Activated CD8-positive, alpha-beta T cell treated with anti-CD3 and anti-CD28 coated beads, Interleukin-2, amount 10 ng/mL, durations not matched to agents 7 days and 5 days (primary cell): ENCODE measurements around the gene SEMA4G. TPM values are rescaled to one million over a fixed set of nuclear protein-coding genes. Genes with fewer than 3 reads are reported as not detected.

Experiments
- ATAC-seq: fragments of 150-1000 bp; cut with Tn5 transposase; one replicate; pipeline ENCODE4 v1.10.0; 2021; ENCODE audit warnings: moderate library complexity
- CTCF ChIA-PET: fragments of 350-600 bp; sonication (Branson Sonifier 250); formaldehyde crosslinking; loops from one replicate; lab custom pipeline; 2021; ENCODE audit warnings: antibody characterized with exemption; lab: Charles Lee
- POLR2A ChIA-PET: fragments of 350-600 bp; sonication (Branson Sonifier 250); formaldehyde crosslinking; loops from one replicate; lab custom pipeline; 2021; ENCODE audit warnings: antibody characterized with exemption; lab: Charles Lee
- DNase-seq: peaks from one replicate; pipeline ENCODE4 v3.0.0-alpha.2; 2020
- H3K27ac Mint-ChIP-seq: one replicate; pipeline ENCODE4 v1.8.0; 2021; ENCODE audit warnings: mild to moderate bottlenecking, mixed read lengths
- H3K27me3 Mint-ChIP-seq: one replicate; pipeline ENCODE4 v1.8.0; 2021; ENCODE audit warnings: low read depth, mixed read lengths
- H3K36me3 Mint-ChIP-seq: one replicate; pipeline ENCODE4 v1.8.0; 2021; ENCODE audit warnings: low read depth, mixed read lengths
- H3K4me1 Mint-ChIP-seq: one replicate; pipeline ENCODE4 v1.8.0; 2021; ENCODE audit warnings: low read depth, mixed read lengths
- H3K4me3 Mint-ChIP-seq: one replicate; pipeline ENCODE4 v1.8.0; 2021; ENCODE audit warnings: mild to moderate bottlenecking, mixed read lengths
- H3K9me3 Mint-ChIP-seq: one replicate; pipeline ENCODE4 v1.8.0; 2022; ENCODE audit warnings: mixed read lengths; ENCODE audit not compliant: insufficient read depth
- microRNA-seq: library from miRNA; unstranded; fragments of <30 nt; microRNA quantifications from one replicate; pipeline ENCODE4 v1.2.0, GENCODE V29; 2022
- total RNA-seq, 2 experiments: library from RNA; stranded (reverse); gene quantifications; one replicate each; pipeline ENCODE4 v1.2.3, GENCODE V29; 2021

The SEMA4G gene
- total RNA-seq, 2 experiments from 2014 or later: 0.16 to 0.40 TPM

- Mint-ChIP-seq H3K4me1 (peaks cover 10% of the 10 kb centered on the region), H3K27ac (no peak overlapping the region), H3K4me3 (no peak overlapping the region), H3K9me3 (no peaks in the 10 kb centered on the region), H3K36me3 (no peaks in the 10 kb centered on the region), H3K27me3 (peaks cover 43% of the 10 kb centered on the region)
- ChIA-PET CTCF (interaction anchor here (0.6 to 6.8 kb wide), 23 partner anchors 11 to 569 kb away, joined by 3 to 169 read pairs (median 5); partner anchors contain the start of genes DPCD, KAZALD1, LZTS2 and PDZD7), POLR2A (no interaction called here)
- peak; percentile 83 for DNase-seq
- peak; percentile 90 for ATAC-seq
Observed at GRCh38 chr10:101018600-101019439, 49.5 kb downstream of the SEMA4G start.

Small RNA genes within 50 kb of the gene (microRNA-seq; reads per million reads assigned to microRNA genes)
- not detected for gene MIR608

Other genes with a start within 250 kb of the SEMA4G start
- gene PAX2, start 223.9 kb upstream of the SEMA4G start, total RNA-seq: not detected
- gene SLF2, start 56.5 kb upstream of the SEMA4G start, total RNA-seq: 10 to 100 TPM; 42.8 to 44.4 TPM
- 10 to 100 TPM; 46.1 to 48.9 TPM for gene MRPL43, start 18.0 kb downstream of the SEMA4G start, total RNA-seq
- gene TWNK, start 18.0 kb downstream of the SEMA4G start, total RNA-seq: 10 to 100 TPM; 11.8 to 13.3 TPM
- gene LZTS2, start 30.3 kb downstream of the SEMA4G start, total RNA-seq: 10 to 100 TPM; 11.6 to 13.8 TPM
- gene PDZD7, start 61.6 kb downstream of the SEMA4G start, total RNA-seq: under 1 TPM; 0.47 to 0.50 TPM
- 10 to 100 TPM; 24.7 to 24.8 TPM for gene SFXN3, start 61.7 kb downstream of the SEMA4G start, total RNA-seq
- gene KAZALD1, start 92.5 kb downstream of the SEMA4G start, total RNA-seq: under 1 TPM in 1 of 2 experiments, not detected in 1; 0.18 TPM
- gene TLX1, start 161.8 kb downstream of the SEMA4G start, total RNA-seq: not detected